ENCODE measurements around the gene CTNNA1. TPM values are rescaled to one million over a fixed set of nuclear protein-coding genes. Genes with fewer than 3 reads are reported as not detected.
A peak's percentile ranks its signal among the peaks of the same experiment; 100 is the strongest.

The CTNNA1 gene
- total and polyA plus RNA-seq, 2 of the 8 experiments (the other 6 are each of a cell fraction or from before 2014, with no cell fraction given) = 115 to 349 TPM

- no peak overlapping the region for H3K4me3 ChIP-seq (ENCODE audit: extremely low read depth in 1 of 4, insufficient read depth in 2 of 4, low read depth in 3 of 4, low read length in 4 of 4)
- H3K27me3 ChIP-seq (replicated peaks in 1 of 4; ENCODE audit: control insufficient read depth in 3 of 4, extremely low read depth in 1 of 4, insufficient read depth in 3 of 4, low read length in 3 of 4) = no peaks in the 10 kb centered on the region
- H3K79me2 ChIP-seq (ENCODE audit: control insufficient read depth in 1 of 2, insufficient read depth in 2 of 2, low read length in 2 of 2) = no peaks in the 10 kb centered on the region
- no peak overlapping the region for H2AK5ac ChIP-seq (ENCODE audit: low read depth, low read length)
- no peak overlapping the region for H3K27ac ChIP-seq (ENCODE audit: low read depth, low read length)
- CTCF ChIA-PET (ENCODE audit: partially characterized antibody) = interaction anchor here (0.7 to 2.1 kb wide), 10 partner anchors 14 to 312 kb away, joined by 3 to 11 read pairs (median 4); no protein-coding TSS in a partner anchor
- 0 out of 2 replicates have a peak overlapping the region, but pooled peaks have one; percentile 48 for H3K18ac ChIP-seq (ENCODE audit: extremely low read depth, low read length)
- no peaks in the 10 kb centered on the region for H3K9me3 ChIP-seq (ENCODE audit: insufficient read depth in 2 of 2, low read depth in 1 of 2, low read length in 1 of 2)
- H4K91ac ChIP-seq (replicated peaks; ENCODE audit: insufficient read length, low read length) = no peak overlapping the region
- H3K23ac ChIP-seq (ENCODE audit: insufficient read length) = no peak overlapping the region
- H3K4me2 ChIP-seq (ENCODE audit: insufficient read depth in 1 of 2, low read depth in 2 of 2, low read length in 2 of 2) = no peak overlapping the region
- H3K36me3 ChIP-seq (ENCODE audit: control insufficient read depth in 2 of 4, insufficient read depth in 4 of 4, low read length in 3 of 4) = no peaks in the 10 kb centered on the region
- no peak overlapping the region for H2AFZ ChIP-seq (ENCODE audit: low read length)
- POLR2A ChIA-PET (ENCODE audit: partially characterized antibody) = interaction anchor here (0.8 to 1.8 kb wide), 2 partner anchors 15 to 28 kb away, joined by 3 to 5 read pairs; no protein-coding TSS in a partner anchor
- no peaks in the 10 kb centered on the region for H3K79me1 ChIP-seq (ENCODE audit: low read depth, low read length)
- H3K4me1 ChIP-seq (replicated peaks in 1 of 4; ENCODE audit: control insufficient read depth in 3 of 4, insufficient read depth in 4 of 4, low read length in 3 of 4) = peaks cover 0 to 24% (median 11%) of the 10 kb centered on the region in 4 experiments; a peak in 6 of 7 replicates
- no peak overlapping the region for H3K14ac ChIP-seq (ENCODE audit: insufficient read length)
- peaks cover 0 to 3% of the 10 kb centered on the region in 2 experiments for H4K20me1 ChIP-seq (replicated peaks in 1 of 2; ENCODE audit: control insufficient read depth in 1 of 2, insufficient read depth in 2 of 2, low read length in 2 of 2)
- H3K23me2 ChIP-seq (ENCODE audit: low read depth, low read length) = no peaks in the 10 kb centered on the region
- 88% methylated on average over 4 of the region's 4 CpGs; no CpG with 5 or more reads in 1 of the 2 experiments for WGBS, 2 experiments (ENCODE audit: extremely low coverage in 1 of 2, insufficient coverage in 1 of 2, insufficient read length in 1 of 2, insufficient replicate concordance in 2 of 2, low coverage in 1 of 2, low lambda C conversion rate in 2 of 2, missing lambda C conversion rate in 1 of 2)
- no peak overlapping the region for H2BK12ac ChIP-seq (ENCODE audit: low read depth, low read length)
- no peak overlapping the region for H3K4ac ChIP-seq (replicated peaks; ENCODE audit: insufficient read length, low read depth, low read length)
- DNase-seq (ENCODE audit: low read depth in 1 of 2, low spot score in 2 of 2) = no peak
- no peak for FAIRE-seq
- H4K8ac ChIP-seq (ENCODE audit: extremely low read depth, insufficient read depth, low read length) = no peak overlapping the region
- H2BK15ac ChIP-seq (ENCODE audit: low read length) = no peak overlapping the region
- no peak overlapping the region for H2BK120ac ChIP-seq (replicated peaks; ENCODE audit: low read depth, low read length)
- no peak overlapping the region for H2BK5ac ChIP-seq (ENCODE audit: low read depth, low read length)
- no peak overlapping the region for H2BK20ac ChIP-seq (ENCODE audit: low read length)
- H4K5ac ChIP-seq (ENCODE audit: insufficient read length, low read depth, low read length) = no peak overlapping the region
- H3K56ac ChIP-seq (replicated peaks; ENCODE audit: insufficient read length, low read depth, low read length) = no peak overlapping the region
- no peak overlapping the region for H3K9ac ChIP-seq (replicated peaks in 1 of 4; ENCODE audit: extremely low read depth in 1 of 4, low read depth in 3 of 4, low read length in 3 of 4)
- TF ChIP-seq RFX5 (IDR thresholded peaks at IDR 0.05; ENCODE audit: borderline replicate concordance, low read depth, low read length) (no peak), E2F6 (IDR thresholded peaks at IDR 0.05) (no peak), ZNF274 (IDR thresholded peaks at IDR 0.05; ENCODE audit: borderline replicate concordance, extremely low read depth, low read length) (no peak), CBX8 (IDR thresholded peaks at IDR 0.05; ENCODE audit: borderline replicate concordance, low read depth, low read length) (no peak), TAF7 (optimal IDR thresholded peaks at IDR 0.05; ENCODE audit: borderline replicate concordance, low read depth, low read length) (no peak), PHF8 (conservative IDR thresholded peaks at IDR 0.05; ENCODE audit: low read depth, low read length) (no peak), MAFK (IDR thresholded peaks at IDR 0.05; ENCODE audit: low read depth, low read length) (no peak), SIN3A (conservative IDR thresholded peaks at IDR 0.05 in 1 of 2, IDR thresholded peaks at IDR 0.05 in 1 of 2; ENCODE audit: low read depth in 1 of 2, low read length in 2 of 2) (no peak), HDAC2 (IDR thresholded peaks at IDR 0.05; ENCODE audit: borderline replicate concordance in 1 of 2, low read depth in 2 of 2, low read length in 2 of 2) (no peak), TEAD4 (IDR thresholded peaks at IDR 0.05; ENCODE audit: low read depth, low read length) (no peak), POLR2AphosphoS5 (IDR thresholded peaks at IDR 0.05; ENCODE audit: low read depth, low read length) (no peak), JUN (IDR thresholded peaks at IDR 0.05; ENCODE audit: low read depth, low read length) (no peak)
These were observed 196.0 kb downstream of the CTNNA1 start for GRCh38 chr5:138949223-138949574.
